Embryonic facial prominence (tissue), 1 donor: ENCODE results near the gene MGAT4B.
"Not testable (repeated sequence)": the region's sequence is repeated elsewhere in the genome, so short reads cannot be mapped to it uniquely, and the experiment has no call there.

ENCODE experiments used
- DNase-seq: peaks from one replicate; pipeline ENCODE4 v3.0.0-alpha.2; 2016; ENCODE audit errors: extremely low spot score

MGAT4B gene

GRCh38 chr5:179806250-179807048 lies at the start of gene MGAT4B:
TSS of gene MGAT4B (minus strand) at chr5:179806866. CDS start at chr5:179806583, 283 bp downstream.
- DNase-seq: no peak

GRCh38 chr5:179854356-179854755 lies 47.7 kb upstream of the MGAT4B start:
- DNase-seq: no peak

GRCh38 chr5:179852993-179853547 lies 46.4 kb upstream of the MGAT4B start:
- DNase-seq: no peak

- no peak for DNase-seq
Observed at GRCh38 chr5:179841621-179842020, 35.0 kb upstream of the MGAT4B start.

- no peak for DNase-seq
Observed at GRCh38 chr5:179840766-179841165, 34.1 kb upstream of the MGAT4B start.

GRCh38 chr5:179840321-179840720 lies 33.7 kb upstream of the MGAT4B start:
- no peak for DNase-seq

- no peak for DNase-seq
Observed at GRCh38 chr5:179839328-179840256, 32.9 kb upstream of the MGAT4B start.

- no peak for DNase-seq
Observed at GRCh38 chr5:179837076-179838011, 30.7 kb upstream of the MGAT4B start.

GRCh38 chr5:179836225-179837019 lies 29.8 kb upstream of the MGAT4B start:
- DNase-seq: no peak

GRCh38 chr5:179834871-179835270 lies 28.2 kb upstream of the MGAT4B start:
- not testable (repeated sequence) for DNase-seq

GRCh38 chr5:179834120-179834519 lies 27.5 kb upstream of the MGAT4B start:
- no peak for DNase-seq

GRCh38 chr5:179833709-179834070 lies 27.0 kb upstream of the MGAT4B start:
- no peak for DNase-seq

- DNase-seq: no peak
Observed at GRCh38 chr5:179833056-179833708, 26.5 kb upstream of the MGAT4B start.

GRCh38 chr5:179832039-179832745 lies 25.5 kb upstream of the MGAT4B start:
- no peak for DNase-seq

- DNase-seq: no peak
Observed at GRCh38 chr5:179830818-179831468, 24.3 kb upstream of the MGAT4B start.

GRCh38 chr5:179829732-179830435 lies 23.2 kb upstream of the MGAT4B start:
- DNase-seq: no peak

GRCh38 chr5:179828756-179829421 lies 22.2 kb upstream of the MGAT4B start:
- DNase-seq: no peak

- DNase-seq: no peak
Observed at GRCh38 chr5:179827680-179828079, 21.0 kb upstream of the MGAT4B start.
